AG08395 (cell line): ENCODE measurements around the gene SP6.

ENCODE experiments used
- DNase-seq: peaks from one replicate; pipeline ENCODE4 v3.0.0; 2012; ENCODE audit warnings: mixed read lengths, low spot score

The SP6 gene

DNA sequence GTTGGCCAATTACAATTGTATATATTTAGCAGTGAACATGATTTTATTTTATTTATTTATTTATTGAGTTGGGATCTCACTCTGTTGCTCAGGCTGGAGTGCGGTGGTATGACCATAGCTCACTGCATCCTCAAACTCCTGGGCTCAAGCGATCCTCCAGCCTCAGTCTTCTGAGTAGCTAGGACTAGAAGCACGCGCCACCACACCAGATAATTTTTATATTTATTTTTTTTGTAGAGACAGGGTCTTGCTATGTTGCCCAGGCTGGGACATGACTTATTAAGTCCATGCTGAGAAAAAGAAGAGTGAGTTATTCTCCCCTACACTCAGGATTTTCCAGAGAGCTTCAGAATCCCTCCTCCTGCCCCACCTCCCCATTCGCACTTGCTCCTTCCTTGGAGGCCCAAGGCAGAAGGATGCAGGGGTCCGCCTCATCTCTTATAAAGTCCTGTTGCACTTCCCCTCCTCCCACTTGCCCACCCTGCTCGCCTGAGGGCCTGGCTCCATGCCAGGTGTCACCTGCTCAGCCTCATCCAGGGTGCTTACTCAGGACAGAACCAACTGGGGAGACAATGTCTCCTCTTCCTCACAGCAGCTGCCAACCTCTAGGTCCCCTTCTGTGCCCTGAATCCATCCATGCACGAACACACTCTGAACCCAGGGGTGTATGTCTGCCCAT is 29.0 kb upstream of the SP6 start:
- DNase-seq: no peak

DNA sequence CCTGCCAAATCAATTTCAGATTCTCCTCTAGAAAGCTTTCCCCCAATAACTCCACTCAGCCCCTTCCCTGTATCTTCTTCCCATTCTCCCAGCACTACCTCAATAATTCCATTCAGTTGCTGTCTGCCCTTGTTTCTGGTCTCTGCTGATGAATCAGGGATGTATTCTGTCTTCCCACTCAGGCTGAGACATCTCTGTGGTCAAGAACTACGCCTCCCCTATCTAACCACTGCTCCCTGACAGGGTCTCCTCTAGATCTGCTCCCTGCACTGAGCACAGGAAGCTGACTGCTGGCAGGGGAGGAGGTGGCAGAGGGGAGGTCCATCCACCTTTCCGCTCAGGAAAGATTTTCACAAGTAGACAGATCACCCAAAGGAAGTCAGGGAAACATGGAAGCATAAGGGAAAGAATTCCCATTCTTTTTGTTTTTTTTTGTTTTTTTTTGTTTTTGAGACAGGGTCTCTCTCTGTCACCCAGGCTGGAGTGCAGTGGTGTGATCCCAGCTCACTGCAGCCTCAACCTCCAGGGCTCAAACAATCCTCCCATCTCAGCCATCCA is 28.1 kb upstream of the SP6 start:
- peak; percentile 57 for DNase-seq

DNA sequence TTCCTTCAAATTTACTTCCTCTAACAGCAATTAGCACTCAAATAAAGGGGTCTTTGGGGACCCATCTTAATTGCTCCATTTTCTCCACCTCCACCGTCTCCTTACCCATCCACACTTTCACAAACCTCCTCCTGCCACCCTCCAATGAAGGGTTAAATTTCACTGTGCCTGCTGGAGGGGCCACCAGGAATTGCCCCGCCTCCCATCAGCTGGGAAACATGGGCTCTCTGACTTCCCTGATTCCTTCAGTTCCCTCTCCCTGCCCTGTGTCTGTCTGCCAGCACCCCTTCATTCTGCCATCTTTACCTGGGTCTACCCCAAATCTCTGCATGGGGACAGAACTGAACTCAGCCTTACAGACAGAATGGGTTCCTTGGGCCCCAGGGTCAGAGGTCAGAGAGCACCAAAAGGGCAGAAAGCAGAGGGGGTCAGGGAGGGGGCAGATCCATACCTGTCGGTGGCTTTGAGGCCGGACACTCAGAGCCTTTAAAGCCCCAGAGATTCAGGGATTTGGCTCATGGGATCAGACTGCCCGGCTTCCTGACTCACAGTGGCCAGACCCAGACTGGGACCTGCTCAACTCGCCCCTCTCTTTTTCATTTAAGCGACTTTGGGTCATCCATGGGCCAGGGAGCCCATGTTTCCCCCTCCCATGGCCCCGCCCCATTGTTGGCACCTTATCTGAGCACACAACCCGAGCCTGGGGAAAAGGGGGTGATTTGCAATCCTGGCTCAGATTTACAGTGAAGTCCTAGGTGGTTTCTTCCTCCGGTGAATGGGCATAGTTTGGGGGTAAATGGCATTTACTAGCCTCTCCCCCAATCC is 27.5 kb upstream of the SP6 start:
- DNase-seq: no peak

DNA sequence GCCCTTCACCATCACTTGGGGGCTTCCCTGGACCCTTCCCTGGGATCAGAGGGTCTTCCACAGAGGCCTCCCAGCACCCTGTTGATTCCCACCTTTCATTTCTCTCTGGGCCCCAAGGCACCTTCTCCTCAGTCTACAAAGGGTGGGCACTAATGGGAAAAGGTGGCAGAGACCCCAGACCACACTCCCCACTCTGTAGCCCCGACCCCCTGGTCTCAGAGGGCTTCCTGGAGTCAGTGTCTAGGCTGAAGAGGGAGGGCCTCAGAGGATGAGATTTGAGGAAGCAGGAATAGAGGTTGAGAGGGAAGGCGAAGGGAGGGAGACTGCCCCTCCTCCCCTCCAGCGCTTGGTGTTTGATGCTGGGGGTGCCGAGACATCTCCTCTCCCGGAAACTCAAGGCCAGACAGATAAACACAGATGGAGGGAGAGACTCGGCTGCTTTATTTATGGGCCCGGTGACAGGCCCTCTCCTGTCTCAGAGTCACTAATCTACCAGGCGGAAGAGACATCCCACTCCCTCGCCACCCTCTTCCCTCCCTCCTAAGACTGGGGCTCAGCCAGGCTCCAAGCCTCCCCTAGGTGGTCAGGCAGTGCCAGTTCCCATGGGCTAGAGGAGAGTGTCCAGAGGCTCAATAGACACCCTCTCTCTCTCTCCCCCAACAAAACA is 26.5 kb upstream of the SP6 start:
- no peak for DNase-seq

DNA sequence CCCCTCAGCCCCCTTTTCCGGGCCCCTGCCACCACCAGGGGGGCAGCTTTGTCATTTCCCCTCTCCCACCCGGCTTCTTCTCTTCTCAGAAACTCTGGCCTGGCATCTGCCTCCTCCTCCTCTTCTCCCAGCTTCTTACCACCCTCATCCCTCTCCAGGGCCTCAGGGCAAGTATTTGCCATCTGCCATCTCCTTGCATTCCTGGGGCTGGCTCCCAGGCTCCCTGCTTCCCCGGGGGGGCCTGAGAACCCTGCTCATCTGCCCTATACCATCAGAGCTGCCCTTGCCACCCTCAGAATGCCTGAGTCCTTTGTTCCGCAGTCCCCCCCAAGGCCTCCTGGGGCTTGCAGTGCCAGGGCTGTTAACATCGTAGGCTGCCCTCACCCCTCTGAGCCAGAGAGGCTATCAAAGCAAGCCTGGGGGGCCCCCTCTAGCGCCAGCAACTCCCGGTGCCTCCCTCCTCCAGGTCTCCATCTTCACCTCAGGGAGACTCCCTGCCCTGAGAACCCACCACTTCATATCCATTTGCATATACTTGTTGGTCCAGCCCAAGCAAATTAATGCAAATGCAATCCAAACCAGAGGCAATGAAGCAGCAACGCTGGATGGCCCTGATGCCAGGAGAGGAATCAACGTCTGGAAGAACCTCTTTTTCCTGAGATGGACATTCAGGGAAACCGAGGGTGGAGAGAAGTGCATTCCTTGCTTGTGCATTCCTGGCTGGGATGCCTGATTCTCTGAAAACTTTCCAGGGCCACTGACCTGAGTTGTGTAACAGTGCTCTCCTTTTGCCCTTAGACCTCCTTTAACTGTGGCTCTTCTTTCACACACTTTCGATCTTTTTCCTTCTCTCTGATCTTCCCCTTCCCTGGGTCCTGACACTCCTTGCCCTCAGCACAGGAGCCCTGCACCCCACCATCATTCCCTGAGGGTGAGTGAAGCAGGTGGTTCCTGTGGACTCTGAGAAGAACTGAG is 24.3 kb upstream of the SP6 start:
- no peak for DNase-seq

DNA sequence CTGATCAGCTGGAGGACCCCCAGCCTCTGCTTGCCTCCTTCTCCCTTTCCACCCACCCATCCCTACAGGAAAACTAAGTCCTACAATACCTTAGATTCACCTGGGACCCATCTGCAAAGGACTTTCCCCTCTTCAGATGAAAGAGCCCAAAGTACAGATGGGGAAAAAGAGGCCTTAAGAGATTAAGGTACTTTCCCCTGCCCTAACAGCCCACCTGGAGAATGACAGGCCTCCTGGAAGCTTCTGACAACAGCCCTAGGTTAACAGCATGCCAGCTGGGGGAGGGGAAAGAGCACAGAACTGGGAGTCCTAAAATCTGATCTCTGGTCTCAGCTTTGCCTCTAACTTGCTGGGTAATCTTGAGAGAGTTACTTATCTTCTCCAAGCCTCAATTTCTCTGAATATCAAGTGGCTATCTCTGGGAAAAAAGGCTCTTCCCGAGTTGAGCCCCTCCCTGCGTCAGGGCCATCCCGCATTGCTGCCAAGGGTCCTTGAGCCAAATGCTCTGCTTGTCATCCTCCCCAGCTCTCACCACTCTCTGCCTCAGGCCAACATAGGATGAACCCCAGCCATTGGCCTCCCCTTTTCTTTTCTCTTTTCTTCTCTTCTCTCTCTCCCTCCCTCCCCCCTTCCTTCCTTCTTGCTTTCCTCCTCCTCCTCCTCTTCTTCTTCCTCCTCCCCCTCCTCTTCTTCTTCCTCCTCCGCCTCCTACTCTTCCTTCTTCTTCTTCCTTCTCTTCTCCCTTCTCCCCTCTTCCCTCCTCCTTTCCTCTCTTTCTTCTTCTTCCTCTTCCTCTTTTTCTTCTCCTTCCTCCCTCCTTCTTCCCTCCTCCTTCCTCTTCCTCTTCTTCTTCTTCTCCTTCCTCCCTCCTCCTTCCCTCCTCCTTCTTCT is 22.5 kb upstream of the SP6 start:
- DNase-seq: no peak

DNA sequence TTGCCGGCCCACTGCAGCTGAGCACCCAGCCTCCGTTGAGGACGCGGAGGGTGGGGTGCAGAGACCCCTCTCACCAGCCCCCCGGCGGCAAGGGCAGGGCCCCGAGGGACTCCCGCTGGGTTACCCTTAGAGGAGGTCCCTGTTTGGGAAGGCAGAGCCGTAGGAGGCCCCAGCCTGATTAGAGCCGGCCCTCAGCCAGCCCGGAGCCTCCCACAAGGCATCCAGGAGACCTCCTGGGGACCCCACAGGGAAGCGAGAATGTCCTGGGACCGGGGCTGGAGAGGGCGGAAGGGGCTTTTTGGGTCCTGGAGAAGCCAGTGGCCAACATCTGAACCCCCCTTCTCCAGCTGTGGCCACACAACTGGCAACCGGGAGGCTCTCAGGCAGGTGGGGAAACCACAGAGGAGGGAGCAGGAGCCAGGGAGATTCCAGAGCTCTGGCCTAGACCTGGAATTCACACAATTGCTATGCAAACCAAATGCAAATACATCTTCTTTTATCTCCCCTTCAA is 21.7 kb upstream of the SP6 start:
- DNase-seq: no peak

DNA sequence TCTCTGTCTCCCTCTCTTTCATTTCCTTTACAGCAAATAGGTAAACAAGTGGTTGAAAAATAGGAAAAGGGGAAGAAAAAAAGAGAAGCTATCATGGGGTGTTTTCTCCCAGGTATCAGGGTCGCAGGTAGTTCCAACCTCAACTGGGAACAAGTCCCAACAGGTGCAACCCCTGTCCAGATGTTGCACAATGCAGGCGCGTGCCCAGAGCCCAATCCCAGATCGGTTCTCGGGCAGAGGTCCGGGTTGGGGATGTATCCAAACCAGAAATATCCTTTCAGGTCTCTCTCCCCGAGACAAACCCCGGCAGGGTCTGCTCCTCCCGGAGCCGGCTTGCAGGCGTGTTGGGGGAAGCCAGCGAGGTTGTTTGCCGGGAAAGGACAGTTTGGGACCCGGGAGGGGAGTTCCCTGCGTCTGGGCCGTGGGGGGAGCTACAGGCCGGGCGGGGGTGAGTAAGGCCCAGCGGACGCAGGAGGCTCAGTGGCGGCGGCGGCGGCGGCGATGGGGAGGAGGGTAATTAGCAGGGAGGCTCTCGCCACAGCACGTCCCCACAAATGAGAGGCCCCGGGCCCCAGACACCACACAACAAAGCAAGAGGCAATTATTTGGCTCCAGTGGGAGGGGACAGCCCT is 21.2 kb upstream of the SP6 start:
- DNase-seq: no peak

DNA sequence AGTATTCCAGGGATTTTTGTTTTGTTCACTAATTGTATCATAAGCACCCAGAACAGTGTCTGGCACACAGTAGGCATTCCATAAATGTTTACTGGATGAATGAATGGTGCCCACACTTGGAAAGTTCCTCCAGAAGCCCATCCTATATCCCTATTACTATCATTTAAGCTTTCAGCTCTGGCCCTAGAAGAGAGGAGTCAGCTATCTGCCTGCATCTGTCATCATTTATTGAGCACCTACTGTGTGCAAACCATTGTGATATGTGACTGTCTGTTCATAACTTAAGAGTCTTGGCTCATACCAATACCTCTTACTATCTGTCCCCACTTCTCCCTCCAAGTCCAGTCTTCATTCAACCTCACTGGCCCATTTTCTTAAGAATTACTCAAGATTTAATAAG is 20.1 kb upstream of the SP6 start:
- no peak for DNase-seq

DNA sequence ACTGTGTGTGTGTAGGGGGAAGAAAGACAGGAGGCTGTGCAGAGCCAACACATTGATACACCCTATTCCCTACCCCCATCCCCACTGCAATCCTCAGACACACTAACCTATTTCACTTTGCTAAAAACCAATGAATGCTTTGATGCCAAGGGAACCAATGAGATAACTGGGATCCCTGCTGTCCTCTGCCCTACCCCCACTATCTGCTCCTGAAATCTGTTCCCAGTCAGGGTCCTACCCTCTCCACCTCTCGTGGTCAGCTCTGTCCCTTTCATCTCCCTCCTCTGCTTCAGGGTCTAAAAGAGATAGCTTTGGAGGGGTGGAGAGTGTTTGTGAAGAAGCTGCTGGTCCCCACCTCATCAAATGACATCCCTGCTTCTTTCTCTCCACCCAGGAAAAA is 19.1 kb upstream of the SP6 start:
- no peak for DNase-seq

DNA sequence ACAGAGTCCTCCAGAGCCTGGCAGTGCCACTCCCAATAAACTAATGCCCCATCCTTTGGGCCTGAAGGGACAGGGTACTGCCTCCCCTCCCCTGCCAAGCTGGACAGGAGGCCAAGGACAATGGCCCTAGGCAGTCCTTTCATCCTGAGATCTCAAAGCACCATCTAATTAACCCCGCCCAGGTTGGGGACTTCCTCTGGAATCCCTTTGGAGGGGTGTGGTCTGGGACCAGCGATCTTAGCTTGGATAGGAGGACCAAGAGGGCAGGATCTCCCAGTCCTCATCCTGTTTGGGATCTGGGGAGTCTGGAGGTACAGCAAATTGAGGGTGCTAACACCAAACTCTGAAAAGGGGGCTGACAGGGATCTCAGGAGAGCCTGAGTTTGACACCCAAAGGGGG is 18.2 kb upstream of the SP6 start:
- DNase-seq: no peak

DNA sequence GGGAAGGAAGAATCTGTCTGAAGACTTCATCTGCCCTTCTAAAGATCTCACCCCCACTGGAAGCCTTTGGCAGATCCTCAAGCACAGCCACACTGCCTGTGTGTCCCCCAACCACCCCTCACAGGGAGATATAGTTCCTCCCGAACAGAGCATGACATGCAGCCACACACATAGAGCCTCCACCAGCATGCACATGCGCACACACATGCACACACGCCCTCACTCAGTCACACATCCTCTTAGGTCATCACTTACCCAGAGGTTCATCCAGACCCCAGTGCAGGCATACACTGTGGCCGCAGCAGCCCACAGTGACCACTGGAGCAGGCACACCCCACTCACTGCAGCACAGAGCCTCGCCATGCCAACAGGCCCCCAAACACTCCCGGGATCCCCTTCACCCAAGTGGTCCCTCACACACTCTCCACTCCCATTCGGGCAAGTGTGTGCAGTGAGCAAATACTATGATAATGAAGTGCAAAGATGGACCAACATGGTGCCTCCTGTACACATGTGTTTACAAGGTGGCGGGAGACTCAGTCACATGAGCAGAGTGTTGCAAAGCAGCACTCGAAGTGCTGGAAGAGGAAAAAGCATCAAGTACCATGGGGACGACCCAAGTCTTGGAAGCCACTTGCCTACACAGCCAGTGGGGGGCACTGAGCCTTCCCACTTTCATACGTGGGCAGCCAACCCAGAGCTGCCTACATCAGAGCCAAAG is 17.0 kb upstream of the SP6 start:
- no peak for DNase-seq

DNA sequence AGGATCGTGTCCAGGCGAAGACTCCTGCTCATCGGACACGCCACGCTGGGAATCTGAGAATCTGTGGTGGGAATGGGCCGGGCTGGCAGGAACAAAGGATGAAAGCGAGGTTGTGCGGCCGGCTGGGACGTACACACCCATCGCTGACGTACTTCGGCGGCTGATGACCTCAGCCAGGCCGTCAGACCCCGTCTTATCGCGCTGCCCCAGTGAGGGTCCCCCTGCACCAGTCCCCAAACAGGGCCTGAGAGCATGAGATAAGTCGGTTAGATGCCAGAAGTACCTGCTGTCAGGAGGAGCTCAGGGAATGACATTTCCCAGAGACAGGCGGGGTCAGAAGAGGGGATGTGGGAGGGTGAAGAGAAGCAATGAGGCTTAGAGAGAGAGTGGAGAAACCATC is 16.0 kb upstream of the SP6 start:
- DNase-seq: no peak

DNA sequence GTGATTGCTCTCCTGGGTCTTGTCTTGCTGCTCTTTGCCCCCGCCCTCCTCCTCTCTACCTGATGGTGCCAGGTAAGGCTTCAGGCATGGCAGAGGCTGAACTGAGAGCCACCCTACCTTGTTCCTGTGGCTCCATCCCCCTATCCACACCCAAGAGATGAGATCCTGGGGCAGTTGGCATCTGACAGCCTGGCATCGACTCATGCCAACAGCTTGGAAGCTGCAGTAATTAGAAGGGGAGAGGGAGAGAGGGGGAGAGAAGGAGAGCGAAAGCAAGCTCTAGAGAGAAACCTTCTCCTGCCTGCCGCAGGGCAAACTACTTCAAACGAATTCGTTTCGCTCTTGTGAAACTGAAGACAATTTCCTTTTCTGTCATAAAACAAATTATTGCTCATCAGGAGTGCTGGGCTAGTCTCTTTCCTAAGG is 13.8 kb upstream of the SP6 start:
- peak; percentile 27 for DNase-seq

DNA sequence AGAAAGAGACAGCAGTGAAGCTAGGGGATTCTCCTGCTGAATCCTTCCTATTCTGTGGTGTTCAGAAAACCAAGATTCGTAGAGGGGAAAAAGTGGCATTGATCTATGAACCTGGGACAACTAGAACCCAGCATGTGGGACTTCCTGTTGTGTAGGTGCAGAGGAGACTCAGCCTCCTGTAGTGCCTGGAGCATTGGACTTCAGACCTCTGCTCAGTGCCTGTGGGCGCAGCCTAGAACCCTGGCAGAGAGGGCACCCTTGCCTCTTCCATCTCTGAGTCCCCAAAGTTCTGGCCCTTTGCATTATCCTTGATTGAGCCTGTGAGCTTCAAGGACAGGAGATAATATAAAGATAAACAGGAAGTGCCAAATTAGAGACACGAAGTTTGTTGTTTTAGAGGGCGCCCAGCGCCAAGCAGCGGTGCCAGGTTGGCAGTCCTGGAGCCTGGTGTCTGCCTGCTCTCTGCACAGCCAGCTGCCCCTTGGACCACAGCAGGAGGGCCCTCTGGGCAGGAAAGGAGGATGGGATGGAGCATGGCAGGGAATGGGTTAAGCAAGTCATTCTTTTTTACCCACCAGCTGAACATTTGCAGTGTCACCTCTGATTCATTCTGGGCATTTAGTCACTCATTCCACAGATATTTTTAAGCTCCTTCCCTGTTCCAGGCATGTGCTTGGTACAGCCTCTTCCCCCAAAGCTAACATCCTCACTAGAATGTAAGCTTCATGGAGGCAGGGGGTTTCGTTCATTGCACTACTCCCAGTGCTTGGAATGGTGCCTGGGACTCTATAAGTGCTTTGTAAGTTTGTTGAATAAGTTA is 11.9 kb upstream of the SP6 start:
- peak; percentile 91 for DNase-seq

DNA sequence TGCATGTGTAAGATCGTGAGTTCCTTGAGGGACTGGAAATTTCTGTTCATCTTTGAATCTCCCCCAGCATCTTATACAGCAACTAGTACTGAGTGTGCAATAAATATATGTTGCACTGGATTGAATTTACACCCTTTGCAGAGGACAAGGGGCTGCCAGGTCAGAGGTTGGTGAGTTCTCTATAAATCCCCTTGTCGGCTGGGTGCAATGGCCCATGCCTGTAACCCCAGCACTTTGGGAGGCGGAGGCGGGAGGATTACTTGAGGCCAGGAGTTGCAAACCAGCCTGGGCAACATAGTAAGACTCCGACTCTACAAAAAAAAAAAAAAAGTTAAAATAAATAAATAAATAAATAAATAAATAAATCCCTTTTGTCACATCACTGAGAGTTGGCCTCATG is 9.4 kb upstream of the SP6 start:
- no peak for DNase-seq

DNA sequence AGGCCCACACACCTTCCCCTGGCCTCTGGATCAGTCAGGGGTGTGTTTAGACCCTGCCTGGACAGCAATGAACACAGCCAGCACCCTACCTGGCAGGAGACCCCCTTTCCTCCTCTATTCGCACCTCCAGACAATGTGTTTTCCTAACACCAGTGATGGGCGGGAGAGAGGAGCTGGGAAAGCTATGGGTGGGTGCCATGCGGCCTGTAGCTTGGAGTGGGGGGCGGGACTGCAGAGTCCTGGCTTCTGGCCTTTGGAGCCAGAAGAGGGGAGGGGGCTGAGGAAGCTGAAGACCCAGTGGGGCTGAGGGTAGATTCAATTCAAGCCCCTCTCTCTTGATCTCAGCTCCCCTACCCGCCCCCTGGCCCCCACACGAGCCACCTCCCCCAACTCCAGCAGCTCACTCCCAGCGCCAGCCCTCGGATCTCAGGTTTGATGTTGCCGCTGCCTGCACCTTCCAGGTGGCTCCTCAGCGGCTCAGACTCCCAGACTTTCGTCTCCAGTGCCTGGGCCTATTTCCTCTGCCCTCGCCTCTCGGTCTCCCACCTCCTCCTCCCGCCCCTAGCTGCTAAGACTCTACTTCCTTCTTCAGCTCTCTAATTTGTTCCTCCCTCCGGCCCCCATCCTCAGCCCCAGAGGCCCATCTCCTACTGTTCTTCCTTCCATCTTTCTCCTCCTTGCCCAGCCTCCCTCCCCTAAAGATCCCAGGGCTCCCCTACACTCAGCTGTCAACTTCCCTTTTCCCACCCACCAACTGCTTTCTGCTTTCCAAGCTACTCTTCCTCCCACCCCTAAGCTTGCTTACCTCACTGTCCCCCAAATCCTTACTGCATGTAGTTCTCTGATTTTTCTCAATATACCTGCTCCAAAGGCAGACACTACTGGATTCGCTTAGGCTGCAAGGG is 6.8 kb upstream of the SP6 start:
- no peak for DNase-seq
